ENCODE measurements around the gene BTN1A1. TPM values are rescaled to one million over a fixed set of nuclear protein-coding genes. Genes with fewer than 3 reads are reported as not detected.

BTN1A1 gene
- total and polyA plus RNA-seq, 9 of the 15 experiments (the other 6 are each of a cell fraction or from before 2014, with no cell fraction given), result 0.01 to 0.15 (median 0.06) TPM; not detected in 4

- CTCF ChIA-PET (ENCODE audit: low intra/inter-chr PET ratio), result no interaction called here
- TF ChIP-seq NR1H2 (CRISPR knock-in tag; IDR thresholded peaks at IDR 0.05) (0 out of 2 replicates have a peak, but pooled peaks have one; percentile 19), FOXA1 (IDR thresholded peaks at IDR 0.05; ENCODE audit: borderline replicate concordance) (no peak), KLF16 (IDR thresholded peaks at IDR 0.05) (no peak; the same call in 1 of the 2 replicates), NR2C2 (CRISPR knock-in tag; IDR thresholded peaks at IDR 0.05) (no peak), NR2C2 (tag; IDR thresholded peaks at IDR 0.05) (0 out of 2 replicates have a peak, but pooled peaks have one; percentile 7), PCBP1 (IDR thresholded peaks at IDR 0.05; ENCODE audit: low read depth, low read length, poor library complexity, severe bottlenecking) (no peak), ZNF507 (tag; conservative IDR thresholded peaks at IDR 0.05) (no peak), CSDE1 (IDR thresholded peaks at IDR 0.05) (no peak), TSC22D4 (tag; IDR thresholded peaks at IDR 0.05) (no peak), MGA (IDR thresholded peaks at IDR 0.05) (no peak), MECOM (CRISPR knock-in tag; IDR thresholded peaks at IDR 0.05) (no peak), MXD1 (CRISPR knock-in tag; IDR thresholded peaks at IDR 0.05; ENCODE audit: borderline replicate concordance, poor library complexity, severe bottlenecking) (no peak), DPF2 (IDR thresholded peaks at IDR 0.05) (no peak)
Observed at GRCh38 chr6:26502626-26503025, 2.5 kb downstream of the BTN1A1 start.

More at GRCh38 chr6:26502626-26503025, 2.5 kb downstream of the BTN1A1 start:
- in situ Hi-C loops (cut with MboI), result no loop called here
- H4K20me1 ChIP-seq (replicated peaks; ENCODE audit: control insufficient read depth, insufficient read depth, low read length), result no peaks in the 10 kb centered on the region
- no peaks in the 10 kb centered on the region for H3K9me3 ChIP-seq (replicated peaks; ENCODE audit: control insufficient read depth, insufficient read depth, low read depth, low read length)
- WGBS (ENCODE audit: insufficient coverage, low coverage, missing lambda C conversion rate), result 21% methylated on average over 3 of the region's 3 CpGs
- no peak overlapping the region for H3K4me2 ChIP-seq (ENCODE audit: insufficient read depth, low read length)
- H3K79me2 ChIP-seq (ENCODE audit: control insufficient read depth, insufficient read depth, low read length), result no peaks in the 10 kb centered on the region
- H3K36me3 ChIP-seq (ENCODE audit: control insufficient read depth, insufficient read depth, low read length), result no peaks in the 10 kb centered on the region
- H2AFZ ChIP-seq (ENCODE audit: low read depth, low read length), result no peak overlapping the region
- DNase-seq (ENCODE audit: extremely low read depth in 1 of 4, low spot score in 3 of 4) (no peak), ATAC-seq (peak; percentile 30; the same call in 1 of the 3 replicates), FAIRE-seq (no peak)
- peaks cover 10 to 12% of the 10 kb centered on the region in 2 experiments for H3K4me1 ChIP-seq (replicated peaks in 1 of 2; ENCODE audit: control insufficient read depth in 2 of 2, insufficient read depth in 2 of 2, low read length in 2 of 2)
- H3K4me3 ChIP-seq, result no peak overlapping the region
- H3K27ac ChIP-seq (ENCODE audit: extremely low read depth, low read depth, low read length), result no peak overlapping the region
- no TSS peak for BruUV-seq (replicated peaks)
- H3K9ac ChIP-seq (ENCODE audit: insufficient read depth in 1 of 2, low read depth in 2 of 2, low read length in 2 of 2), result no peak overlapping the region
- POLR2A ChIA-PET, result interaction anchor here (1.0 to 3.0 kb wide), 6 partner anchors 11 to 345 kb away, joined by 3 to 14 read pairs (median 6); partner anchors contain the start of gene BTN2A2
- intact Hi-C loops (cut with micrococcal nuclease), result no loop called here
- H3K27me3 ChIP-seq (ENCODE audit: control insufficient read depth in 2 of 2, insufficient read depth in 2 of 2, low read length in 2 of 2), result no peaks in the 10 kb centered on the region
- H3K9me1 ChIP-seq (ENCODE audit: control insufficient read depth, insufficient read depth, low read length), result no peaks in the 10 kb centered on the region
